NOMO-1 treated with dmso at 0.1 percent for 144 hours (cell line): ENCODE results near the gene BHLHE40.

ENCODE experiments used
- DNase-seq: peaks from one replicate; lab custom pipeline; 2025; ENCODE audit not compliant: unreplicated experiment; lab: John Stamatoyannopoulos, UW

BHLHE40 gene

DNA sequence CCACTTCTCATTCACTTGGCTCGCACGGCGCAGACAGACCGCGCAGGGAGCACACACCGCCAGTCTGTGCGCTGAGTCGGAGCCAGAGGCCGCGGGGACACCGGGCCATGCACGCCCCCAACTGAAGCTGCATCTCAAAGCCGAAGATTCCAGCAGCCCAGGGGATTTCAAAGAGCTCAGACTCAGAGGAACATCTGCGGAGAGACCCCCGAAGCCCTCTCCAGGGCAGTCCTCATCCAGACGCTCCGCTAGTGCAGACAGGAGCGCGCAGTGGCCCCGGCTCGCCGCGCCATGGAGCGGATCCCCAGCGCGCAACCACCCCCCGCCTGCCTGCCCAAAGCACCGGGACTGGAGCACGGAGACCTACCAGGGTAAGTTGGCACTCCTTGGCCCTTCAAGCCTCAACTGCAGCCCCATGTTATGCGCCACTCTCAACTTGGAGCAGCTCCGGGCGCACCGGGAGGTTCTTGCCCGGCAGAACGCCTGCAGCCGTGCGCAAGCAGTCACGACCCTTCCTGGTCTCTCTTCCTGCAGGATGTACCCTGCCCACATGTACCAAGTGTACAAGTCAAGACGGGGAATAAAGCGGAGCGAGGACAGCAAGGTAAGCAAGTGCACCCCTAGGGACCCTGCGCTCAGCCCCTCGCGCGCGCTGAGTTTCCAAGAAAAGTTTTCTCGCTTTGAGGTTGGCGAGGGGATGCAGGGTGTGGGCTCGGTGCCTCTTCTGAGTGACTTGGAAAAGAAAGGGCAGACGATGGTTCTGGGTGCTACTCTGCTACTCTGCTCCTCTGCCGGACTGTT, at the start of gene BHLHE40:
Gene BHLHE40 (plus strand): TSS at position 10 of the 801 bp plus-strand sequence. CDS start 282 bp downstream, at position 292.
- no peak for DNase-seq

DNA sequence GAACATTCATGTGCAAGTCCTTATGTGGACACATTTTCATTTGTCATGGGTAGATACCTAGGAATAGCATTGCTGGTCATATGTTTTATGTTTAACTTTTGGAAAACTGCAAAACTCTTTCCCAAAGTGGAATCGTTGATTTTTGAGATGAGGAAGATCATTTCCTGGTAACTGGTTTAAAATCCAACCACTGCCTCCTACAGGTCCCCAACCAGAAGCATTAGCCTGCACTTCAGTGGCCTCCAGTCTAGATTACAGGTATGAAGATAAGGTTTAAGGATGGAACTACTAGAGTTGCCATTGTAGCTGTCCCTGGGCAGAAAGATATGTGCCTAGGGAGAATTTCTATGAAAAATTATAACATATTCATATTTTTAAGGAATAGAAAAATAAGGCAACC, 48.7 kb upstream of the BHLHE40 start:
- DNase-seq, result no peak

DNA sequence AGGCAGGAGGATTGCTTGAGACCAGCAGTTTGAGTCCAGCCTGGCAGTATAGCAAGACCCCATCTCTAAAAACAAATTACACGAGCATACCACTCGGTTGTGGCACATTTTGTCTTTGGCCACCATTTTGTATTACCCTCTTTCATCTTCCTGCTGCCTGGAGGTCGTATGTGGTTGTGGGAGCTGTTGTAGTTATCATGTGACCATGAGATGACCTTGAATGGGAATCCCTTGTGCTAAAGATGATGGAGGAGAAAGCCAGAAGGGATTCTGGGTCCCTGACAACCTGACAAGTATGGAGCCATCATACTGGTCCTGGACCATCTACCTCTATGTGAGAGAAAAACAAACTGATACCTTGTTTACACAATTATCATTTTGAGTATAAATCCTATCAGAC, 45.2 kb upstream of the BHLHE40 start:
- no peak for DNase-seq

DNA sequence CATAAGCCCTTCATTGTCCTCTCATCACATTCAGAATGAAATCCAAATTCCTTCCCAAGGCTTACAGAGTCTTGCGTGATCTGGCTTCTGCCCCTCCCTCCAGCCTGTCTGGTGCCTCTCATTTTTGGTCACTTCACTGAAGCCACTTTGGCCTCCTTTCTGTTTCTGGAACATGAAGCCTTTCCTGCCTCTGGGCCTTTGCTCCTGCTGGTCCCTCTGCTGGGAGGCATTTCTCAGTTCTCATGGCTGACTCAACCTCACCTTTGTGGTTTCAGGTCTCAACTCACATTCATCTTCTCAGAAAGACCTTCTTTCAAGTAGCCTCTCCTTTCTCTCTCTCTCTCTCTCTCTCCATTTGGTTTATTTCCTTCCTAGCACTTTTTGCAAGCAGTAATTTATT, 43.9 kb upstream of the BHLHE40 start:
- DNase-seq, result no peak

DNA sequence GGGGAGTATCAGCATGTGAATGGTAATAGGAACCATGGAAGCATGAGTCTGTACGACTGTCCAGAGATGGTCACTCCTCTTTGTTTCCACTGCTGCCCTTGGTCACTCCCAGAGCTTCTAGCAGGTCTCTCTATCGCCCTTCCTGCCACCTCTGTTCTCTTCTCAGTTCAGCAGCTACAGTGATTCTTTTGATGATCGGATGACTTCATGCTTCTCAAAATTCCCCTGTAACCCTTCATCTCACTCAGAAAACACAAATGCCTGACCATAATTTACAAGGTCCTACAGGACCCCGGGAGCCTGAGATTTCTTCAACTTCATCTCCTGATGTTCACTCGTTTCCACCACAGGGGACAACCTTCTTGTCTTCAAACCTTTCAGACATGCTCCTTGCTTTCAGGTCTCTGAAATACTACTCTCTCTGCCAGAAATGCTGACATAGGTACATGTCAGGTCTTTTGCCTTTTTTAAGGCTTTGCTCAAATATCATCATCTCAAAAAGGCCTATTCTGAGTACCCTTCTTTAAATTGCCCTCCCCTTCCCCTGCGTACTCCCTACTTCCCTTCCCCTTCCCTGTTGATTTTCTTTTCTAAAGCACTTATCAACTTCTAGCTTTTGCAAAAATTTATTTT, 42.1 kb upstream of the BHLHE40 start:
- no peak for DNase-seq

DNA sequence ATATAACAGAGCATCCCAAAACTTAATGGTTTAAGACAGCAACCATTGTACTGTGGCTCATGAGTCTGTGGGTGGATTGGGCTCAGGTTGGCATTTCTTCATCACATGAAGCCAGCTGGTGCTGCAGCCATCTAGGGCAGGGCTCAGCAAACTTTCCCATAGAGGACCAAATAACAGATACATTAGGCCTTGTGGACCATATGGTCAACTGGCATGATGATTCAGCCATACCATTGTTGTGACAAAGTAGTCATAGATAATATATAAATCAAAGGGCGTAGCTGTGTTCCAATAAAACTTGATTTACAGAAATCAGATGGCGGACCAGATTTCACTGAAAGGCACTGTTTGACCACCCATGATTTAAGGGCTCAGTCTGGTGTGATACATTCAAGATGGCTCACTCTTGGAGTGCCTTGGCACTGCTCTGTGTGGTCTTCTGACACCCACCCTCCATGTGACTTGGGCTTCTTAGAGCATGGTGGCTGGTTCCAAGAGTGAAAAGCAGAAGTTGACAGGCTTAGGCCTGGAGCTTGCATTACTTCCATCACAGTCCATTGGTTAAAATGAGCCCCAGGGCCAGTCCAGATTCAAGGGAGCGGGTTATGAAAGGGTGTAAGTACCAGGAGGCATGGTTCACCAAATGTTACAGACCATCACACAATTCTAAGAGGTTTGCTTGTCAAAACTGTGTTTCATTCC, 40.8 kb upstream of the BHLHE40 start:
- no peak for DNase-seq

DNA sequence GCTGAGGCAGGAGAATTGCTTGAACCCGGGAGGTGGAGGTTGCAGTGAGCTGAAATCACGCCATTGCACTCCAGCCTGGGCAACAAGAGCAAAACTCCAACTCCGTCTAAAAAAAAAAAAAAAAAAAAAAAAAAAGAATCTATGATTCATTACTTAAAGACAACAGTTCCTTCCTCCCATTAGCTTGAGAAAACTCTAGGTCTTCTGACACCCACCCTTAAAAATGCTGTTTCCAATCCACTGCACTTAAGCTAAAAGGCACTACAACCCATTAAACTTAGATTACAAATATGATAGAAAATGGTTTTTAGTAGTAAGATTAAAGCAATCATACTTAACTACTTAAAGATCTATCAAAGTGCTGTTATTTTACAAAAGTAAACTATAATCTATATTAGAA, 40.0 kb upstream of the BHLHE40 start:
- DNase-seq, result no peak

DNA sequence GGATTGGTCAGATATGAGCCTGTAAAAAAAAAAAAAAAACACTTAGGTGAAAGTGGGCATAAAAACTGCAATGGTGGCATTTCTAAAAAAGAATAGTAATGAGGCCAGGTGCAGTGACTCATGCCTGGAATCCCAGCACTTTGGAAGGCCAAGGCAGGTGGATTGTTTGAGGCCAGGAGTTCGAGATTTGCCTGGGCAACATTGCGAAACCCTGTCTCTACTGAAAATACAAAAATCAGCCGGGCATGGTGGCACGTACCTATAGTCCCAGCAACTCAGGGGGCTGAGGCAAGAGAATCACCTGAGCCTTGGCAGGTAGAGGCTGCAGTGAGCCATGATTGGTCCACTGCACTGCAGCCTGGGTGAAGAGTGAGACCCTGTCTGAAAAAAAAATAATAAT, 38.3 kb upstream of the BHLHE40 start:
- no peak for DNase-seq

DNA sequence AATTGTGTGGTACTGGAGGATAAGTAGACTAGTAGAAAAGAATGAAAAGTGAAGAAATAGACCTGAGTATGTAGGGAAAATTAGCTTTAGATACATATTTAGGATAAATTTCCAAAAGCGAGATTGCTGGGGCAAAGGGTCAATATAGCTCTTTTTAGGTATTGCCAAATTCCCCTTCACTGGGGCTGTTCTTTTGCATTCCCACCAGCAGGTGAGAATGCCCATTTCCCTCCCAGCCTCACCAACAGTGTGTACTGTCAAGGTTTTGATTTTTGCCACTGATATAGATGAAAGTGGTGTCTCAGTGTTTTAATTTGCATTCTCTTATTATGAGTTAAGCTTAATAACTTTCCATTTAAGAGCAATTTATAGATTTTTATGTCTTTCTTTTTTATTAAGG, 35.7 kb upstream of the BHLHE40 start:
- no peak for DNase-seq

DNA sequence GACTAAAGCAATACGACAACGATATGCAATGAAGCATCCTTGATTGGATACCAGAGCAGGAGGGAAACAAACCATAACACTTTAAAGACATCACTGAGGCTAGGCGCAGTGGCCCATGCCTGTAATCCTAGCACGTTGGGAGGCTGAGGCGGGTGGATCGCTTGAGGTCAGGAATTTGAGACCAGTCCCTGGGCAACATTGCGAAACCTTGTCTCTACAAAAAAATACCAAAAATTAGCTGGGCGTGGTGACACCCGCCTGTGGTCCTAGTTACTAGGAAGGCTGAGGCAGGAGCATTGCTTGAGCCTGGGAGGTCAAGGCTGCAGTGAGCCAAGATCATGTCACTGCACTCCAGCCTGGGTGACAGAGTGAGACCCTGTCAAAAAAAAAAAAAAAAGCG, 33.9 kb upstream of the BHLHE40 start:
- no peak for DNase-seq

DNA sequence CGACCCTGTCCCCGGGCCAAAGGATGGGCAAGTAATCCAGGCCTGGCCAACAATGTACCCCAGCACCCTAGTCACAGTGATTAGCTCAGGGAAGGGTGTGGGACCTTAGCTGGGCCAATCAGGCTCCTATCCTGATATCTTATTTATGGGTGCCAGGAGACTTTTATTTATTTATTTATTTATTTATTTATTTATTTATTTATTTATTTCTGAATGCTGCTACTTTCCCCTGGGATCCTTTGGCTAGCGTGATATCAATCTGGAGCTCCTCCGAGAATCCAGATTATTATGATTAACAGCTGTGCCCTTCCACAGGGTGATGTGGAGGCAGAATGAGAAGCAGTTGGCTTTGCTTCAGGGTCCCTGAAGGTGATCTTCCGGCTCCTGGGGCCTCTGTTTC, 32.2 kb upstream of the BHLHE40 start:
- no peak for DNase-seq

DNA sequence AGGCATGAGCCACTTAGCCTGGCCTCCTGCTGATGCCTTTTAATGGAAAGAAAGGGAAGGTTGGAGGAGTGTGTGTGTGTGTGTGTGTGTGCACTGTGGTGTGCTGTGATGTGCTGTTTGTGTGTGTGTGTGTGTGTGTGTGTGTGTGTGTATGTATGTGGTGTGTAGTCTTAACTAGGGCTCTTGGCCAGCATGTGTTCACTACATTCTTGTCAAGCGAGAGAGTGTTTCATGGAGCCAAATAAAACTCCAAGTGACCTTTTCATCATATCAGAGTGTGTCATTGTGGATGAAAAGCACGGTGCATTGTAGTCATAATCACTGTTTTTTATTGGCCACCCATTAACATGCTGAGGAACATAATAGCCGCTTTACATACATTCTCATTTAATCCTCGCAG, 30.8 kb upstream of the BHLHE40 start:
- no peak for DNase-seq

DNA sequence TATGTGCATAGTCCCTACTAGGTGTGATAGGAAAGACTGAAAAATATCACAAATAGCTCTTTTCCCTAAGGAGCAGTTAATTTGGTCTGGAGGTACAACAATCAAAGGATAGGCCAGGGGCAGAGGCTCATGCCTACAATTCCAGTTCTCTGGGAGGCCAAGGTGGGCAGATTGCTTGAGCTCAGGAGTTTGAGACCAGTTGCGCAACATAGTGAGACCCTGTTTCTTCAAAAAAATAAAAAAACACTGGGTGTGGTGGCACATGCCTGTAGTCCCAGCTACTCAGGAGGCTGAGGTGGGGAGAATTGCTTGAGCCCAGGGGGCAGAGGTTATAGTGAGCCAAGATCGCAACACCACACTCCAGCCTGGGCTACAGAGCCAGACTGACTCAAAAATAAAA, 30.2 kb upstream of the BHLHE40 start:
- DNase-seq, result no peak

DNA sequence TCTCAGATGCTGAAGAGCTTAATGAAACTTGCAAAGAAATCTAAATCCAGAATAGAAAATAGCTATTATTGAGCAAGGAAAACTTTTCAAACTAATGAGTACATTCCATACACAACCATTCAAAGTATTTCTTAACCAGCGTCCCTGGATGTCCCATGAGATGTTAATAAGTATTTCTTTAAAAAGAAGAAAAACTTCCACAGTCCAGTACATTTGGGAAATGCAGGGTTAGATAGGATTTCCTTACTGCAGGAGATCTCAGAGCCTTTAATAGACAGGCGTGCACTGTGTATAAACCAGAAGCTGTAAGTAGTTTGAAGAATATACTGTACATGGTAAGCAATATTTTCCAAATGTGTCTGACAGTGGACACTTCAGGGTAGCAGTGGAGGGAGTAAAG, 29.6 kb upstream of the BHLHE40 start:
- no peak for DNase-seq

DNA sequence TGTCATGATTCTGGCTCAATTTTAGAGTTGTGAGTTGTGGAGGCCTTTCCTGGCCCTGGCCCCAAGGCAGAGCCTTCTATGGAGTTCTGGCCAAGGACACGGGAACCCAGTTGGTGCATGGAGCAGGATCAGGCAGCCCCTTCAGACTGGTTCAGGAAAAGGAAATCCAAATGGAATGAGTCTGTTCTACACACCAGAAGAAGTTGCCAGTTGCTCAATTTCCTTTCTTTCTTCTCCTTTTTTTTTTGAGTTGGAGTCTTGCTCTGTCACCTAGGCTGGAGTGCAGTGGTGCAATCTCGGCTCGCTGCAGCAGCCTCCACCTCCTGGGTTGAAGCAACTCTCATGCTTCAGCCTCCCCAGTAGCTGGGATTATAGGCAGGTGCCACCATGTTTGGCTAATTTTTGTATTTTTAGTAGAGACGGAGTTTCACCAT, 28.9 kb upstream of the BHLHE40 start:
- DNase-seq, result peak; percentile 37

DNA sequence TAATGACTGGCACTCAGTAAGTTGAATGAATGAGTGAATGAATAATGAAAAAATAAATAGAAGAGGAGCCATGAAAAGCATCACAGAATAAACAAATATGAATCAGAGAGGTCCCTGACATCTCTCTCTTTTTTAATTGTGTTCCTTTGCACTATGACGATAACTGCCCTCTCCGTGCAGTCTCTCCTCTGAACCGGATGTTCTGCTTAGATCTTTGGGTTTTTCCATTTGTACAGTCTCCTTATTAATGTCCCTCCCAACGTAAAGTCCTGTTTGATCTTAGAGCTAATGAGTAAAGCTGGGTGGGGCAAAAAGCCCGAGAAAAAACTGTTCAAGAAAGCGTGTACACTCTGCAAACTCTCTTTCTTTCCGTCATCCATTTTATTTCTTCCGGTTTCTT, 28.3 kb upstream of the BHLHE40 start:
- no peak for DNase-seq

DNA sequence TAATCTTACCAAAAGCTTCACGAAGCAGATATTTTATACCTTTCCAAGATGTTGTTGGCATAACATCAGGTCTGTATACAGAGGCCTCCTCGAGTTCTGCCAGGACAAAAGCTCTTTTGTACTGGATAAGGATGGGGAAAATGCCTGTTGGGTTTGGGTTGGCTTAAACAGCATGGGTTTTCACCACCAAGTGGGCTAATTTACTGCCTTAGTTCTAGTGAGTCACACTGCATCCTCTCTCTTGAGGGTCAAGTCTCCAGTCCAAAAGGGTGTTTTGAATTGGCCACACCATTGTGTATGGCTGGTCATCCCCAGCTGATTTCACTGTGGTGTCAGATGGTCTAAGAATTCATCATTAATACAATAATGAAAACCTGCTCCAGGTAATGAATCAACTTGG, 26.1 kb upstream of the BHLHE40 start:
- DNase-seq, result no peak

DNA sequence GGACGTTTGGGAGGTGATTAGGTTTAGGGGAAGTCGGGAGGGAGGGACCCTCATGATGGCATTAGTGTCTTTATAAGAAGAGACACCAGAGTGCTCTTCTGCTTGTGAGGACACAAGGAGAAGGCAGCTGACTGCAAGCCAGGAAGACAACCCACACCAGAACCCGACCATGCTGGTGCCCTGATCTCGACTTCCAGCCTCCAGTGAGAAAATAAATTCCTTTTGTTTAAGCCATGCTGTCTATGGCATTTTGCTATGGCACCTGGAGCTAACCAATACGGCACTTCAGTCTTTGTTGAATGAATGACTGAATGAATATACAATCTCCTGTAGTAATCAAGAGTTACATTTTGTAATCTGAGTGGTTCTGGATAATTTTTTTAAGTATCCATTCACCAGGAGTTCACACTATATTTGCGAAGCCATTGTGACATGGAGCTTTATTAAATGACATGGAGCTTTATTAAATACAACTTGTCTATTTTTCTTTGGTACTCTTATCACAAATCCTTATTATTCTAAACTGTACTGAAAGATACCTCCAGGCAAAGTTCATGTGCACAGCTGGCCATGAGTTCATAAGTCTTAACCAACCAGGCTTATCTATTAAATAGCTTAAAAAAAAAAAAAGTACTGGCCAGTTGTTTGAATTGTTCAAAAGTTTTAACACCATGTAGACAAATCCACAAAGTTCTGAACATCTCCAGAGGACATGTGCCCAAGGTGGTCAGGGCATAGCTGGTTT, 24.8 kb upstream of the BHLHE40 start:
- DNase-seq, result no peak

DNA sequence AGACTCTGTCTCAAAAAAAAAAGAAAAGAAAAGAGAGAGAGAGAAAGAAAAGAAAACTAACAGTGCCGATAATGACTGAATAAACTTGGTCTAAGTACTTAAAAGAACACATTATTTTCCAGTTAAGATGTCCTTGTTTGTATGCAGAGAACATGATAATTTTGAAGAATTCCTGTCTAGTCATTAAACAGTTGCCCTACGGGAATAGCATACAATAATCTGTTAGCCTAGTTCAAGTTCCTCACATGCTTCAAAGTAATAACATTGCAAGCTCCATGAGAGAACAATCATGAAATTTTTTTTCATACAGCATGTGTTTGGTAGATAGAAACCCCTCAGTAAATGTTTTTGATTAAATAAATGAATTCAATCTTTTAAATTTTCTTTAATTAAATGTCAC, 23.1 kb upstream of the BHLHE40 start:
- no peak for DNase-seq

DNA sequence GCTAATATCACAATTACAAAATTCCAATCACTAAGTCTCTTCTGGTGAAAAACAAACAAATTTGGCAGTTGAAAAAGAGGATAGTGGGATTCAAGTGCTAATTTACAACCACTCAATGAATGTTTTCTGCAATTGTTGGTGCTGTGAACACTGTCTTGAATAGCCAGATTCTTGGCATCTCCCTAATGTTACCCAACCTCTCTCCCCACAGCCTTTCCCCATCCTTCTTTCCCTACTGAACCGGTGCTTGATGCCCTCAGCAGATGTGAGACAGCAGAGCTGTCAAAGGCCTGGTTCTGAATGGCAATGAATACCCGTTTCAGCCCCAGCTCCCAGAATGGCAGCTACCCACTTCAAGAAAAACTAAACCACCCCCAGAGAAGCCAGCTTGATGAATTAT, 22.5 kb upstream of the BHLHE40 start:
- no peak for DNase-seq

DNA sequence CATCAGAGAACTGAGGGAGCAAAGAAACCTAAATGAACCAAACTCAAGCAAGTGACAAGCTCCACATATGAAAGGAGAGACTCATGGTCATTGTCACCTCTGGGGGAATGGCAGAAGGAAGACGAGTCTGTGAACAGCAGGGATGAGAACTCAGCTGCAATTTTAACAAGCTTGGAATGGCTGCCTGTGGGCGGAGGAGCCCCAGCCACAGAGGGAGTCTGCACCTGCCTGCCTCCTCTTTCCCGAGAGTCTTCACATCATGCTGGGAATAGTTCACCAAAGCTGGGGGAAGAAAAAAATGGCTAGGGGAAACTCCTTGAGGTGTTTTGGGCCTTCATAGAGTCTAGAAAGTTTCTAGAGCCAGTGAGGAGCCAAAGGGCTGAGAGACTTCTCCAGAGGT, 21.3 kb upstream of the BHLHE40 start:
- DNase-seq, result no peak
